Tibial nerve (tissue), 4 donors: ENCODE measurements around the gene MXRA8. TPM values are rescaled to one million over a fixed set of nuclear protein-coding genes. Genes with fewer than 3 reads are reported as not detected.

Experiments
- DNase-seq, 2 donors: peaks; one replicate each; pipeline ENCODE4 v3.0.0-alpha.2; 2019; ENCODE audit warnings: low spot score in 2 of 2
- H3K27ac ChIP-seq, 4 donors: fragments of 200-600 bp; sonication (generic) in 3 of 4; one replicate each; pipeline ENCODE4 v1.5.1; 2017 to 2019; ENCODE audit warnings: mild to moderate bottlenecking in 1 of 4
- H3K27me3 ChIP-seq, 2 donors: fragments of 200-600 bp; sonication (generic) in 1 of 2; one replicate each; pipeline versions ENCODE4 v1.5.1 to v1.6.0; 2017 to 2019
- H3K36me3 ChIP-seq, 3 donors: fragments of 200-600 bp; sonication (generic); one replicate each; pipeline ENCODE4 v1.5.1; 2018 to 2019
- H3K4me1 ChIP-seq, 4 donors: fragments of 200-600 bp; sonication (generic) in 3 of 4; one replicate each; pipeline ENCODE4 v1.5.1; 2017 to 2019
- H3K4me3 ChIP-seq, 4 donors: fragments of 200-600 bp; sonication (generic) in 3 of 4; one replicate each; pipeline ENCODE4 v1.5.1; 2017 to 2019; ENCODE audit warnings: mild to moderate bottlenecking in 1 of 4, moderate library complexity in 1 of 4
- H3K9me3 ChIP-seq, 4 donors: fragments of 200-600 bp; sonication (generic) in 3 of 4; one replicate each; pipeline ENCODE4 v1.5.1; 2017 to 2019
- CTCF ChIP-seq, 5 experiments: fragments of 200-600 bp in 3 of 5; fragments of 450-650 bp in 2 of 5; sonication (generic) in 3 of 5; IDR thresholded peaks; one replicate each; pipeline ENCODE4 v1.5.1; 2016 to 2019; ENCODE audit warnings: antibody characterized with exemption in 5 of 5, mild to moderate bottlenecking in 3 of 5, moderate library complexity in 2 of 5
- EP300 ChIP-seq, 2 donors: sonication (generic); formaldehyde crosslinking; IDR thresholded peaks; one replicate each; pipeline ENCODE4 v1.6.1; 2017; ENCODE audit warnings: antibody characterized with exemption in 2 of 2, mild to moderate bottlenecking in 1 of 2
- POLR2A ChIP-seq, 2 donors: fragments of 450-650 bp; IDR thresholded peaks; one replicate each; pipeline ENCODE4 v1.6.1; 2017; ENCODE audit warnings: antibody characterized with exemption in 2 of 2, mild to moderate bottlenecking in 2 of 2, moderate library complexity in 2 of 2
- WGBS, 2 donors: methylation state at CpG; one replicate each; pipeline ENCODE4 v1.1.5; 2018; 5-methylcytosine and 5-hydroxymethylcytosine counted together
- total RNA-seq, 4 donors: library from RNA; depleted of rRNA; stranded (reverse); fragments of >200 nt; gene quantifications; one replicate each; pipeline ENCODE4 v1.1.0, GENCODE V29; 2016

Gene MXRA8
- total RNA-seq, 4 donors from 2014 or later = 351 to 659 (median 448) TPM

- TF ChIP-seq POLR2A (IDR thresholded peaks at IDR 0.05) = no peak
- no peak for DNase-seq
- Histone ChIP-seq H3K27ac (no peak overlapping the region), H3K9me3 (no peaks in the 10 kb centered on the region), H3K36me3 (peaks cover 0 to 33% (median 7%) of the 10 kb centered on the region in 3 donors), H3K27me3 (no peaks in the 10 kb centered on the region), H3K4me1 (peaks cover 0 to 66% (median 39%) of the 10 kb centered on the region in 4 donors), H3K4me3 (no peak overlapping the region)
- WGBS, 2 donors = 90 to 93% methylated on average over 39 to 40 of the region's 40 CpGs
Measured at GRCh38 chr1:1327291-1327690, 31.1 kb downstream of the MXRA8 start.

GRCh38 chr1:1326075-1326605 is 32.2 kb downstream of the MXRA8 start:
- H3K27me3 ChIP-seq = no peaks in the 10 kb centered on the region
- no peak for TF ChIP-seq CTCF (IDR thresholded peaks at IDR 0.05)
- no peak for TF ChIP-seq EP300 (IDR thresholded peaks at IDR 0.05)
- no peak for TF ChIP-seq POLR2A (IDR thresholded peaks at IDR 0.05)
- no peak for DNase-seq
- H3K9me3 ChIP-seq = no peaks in the 10 kb centered on the region
- H3K36me3 ChIP-seq = peaks cover 0 to 33% (median 7%) of the 10 kb centered on the region in 3 donors
- peaks cover 0 to 66% (median 41%) of the 10 kb centered on the region in 4 donors for H3K4me1 ChIP-seq
- H3K27ac ChIP-seq = peak overlapping the region in 2 of 4 donors; percentile 87 to 92
- 57 to 76% methylated on average over 5 to 8 of the region's 8 CpGs for WGBS, 2 donors
- peak overlapping the region in 1 of 4 donors; percentile 97 for H3K4me3 ChIP-seq

GRCh38 chr1:1325288-1326074 is 32.9 kb downstream of the MXRA8 start:
- H3K27me3 ChIP-seq = no peaks in the 10 kb centered on the region
- peaks cover 0 to 66% (median 34%) of the 10 kb centered on the region in 4 donors for H3K4me1 ChIP-seq
- H3K4me3 ChIP-seq = peak overlapping the region; percentile 85 to 97 (median 90)
- H3K9me3 ChIP-seq = no peaks in the 10 kb centered on the region
- peaks cover 0 to 38% (median 7%) of the 10 kb centered on the region in 3 donors for H3K36me3 ChIP-seq
- DNase-seq = no peak
- WGBS, 2 donors = 47 to 48% methylated on average over 9 to 10 of the region's 16 CpGs
- no peak for TF ChIP-seq POLR2A (IDR thresholded peaks at IDR 0.05)
- TF ChIP-seq EP300 (IDR thresholded peaks at IDR 0.05) = no peak
- no peak for TF ChIP-seq CTCF (IDR thresholded peaks at IDR 0.05)
- H3K27ac ChIP-seq = peak overlapping the region; percentile 61 to 92 (median 88)

GRCh38 chr1:1324524-1325287 is 33.6 kb downstream of the MXRA8 start, which contains the start of the genes CPTP and INTS11:
CPTP (plus strand) TSS chr1:1324802; CDS start chr1:1326911, 2,109 bp downstream.
INTS11 (minus strand) TSS chr1:1324660; CDS start chr1:1324608, 52 bp downstream.
- Histone ChIP-seq H3K27ac (peak within 1 kb of the TSS; percentile 61 to 92 (median 88)), H3K4me1 (peaks cover 0 to 66% (median 30%) of the 10 kb centered on the region in 4 donors)
- WGBS, 2 donors = 0% methylated on average over 15 of the region's 84 CpGs; no CpG with 5 or more reads in 1 of the 2 donors

More at GRCh38 chr1:1324524-1325287, 33.6 kb downstream of the MXRA8 start, which contains the start of the genes CPTP and INTS11:
- Histone ChIP-seq H3K27me3 (no peaks in the 10 kb centered on the region), H3K4me3 (peak within 1 kb of the TSS; percentile 85 to 97 (median 90)), H3K36me3 (peaks cover 0 to 46% (median 7%) of the 10 kb centered on the region in 3 donors), H3K9me3 (no peaks in the 10 kb centered on the region)
- peak; percentile 83 to 87 for DNase-seq
- TF ChIP-seq POLR2A (IDR thresholded peaks at IDR 0.05) = peak; percentile 12 to 64
- peak in 1 of 5 experiments; percentile 38 for TF ChIP-seq CTCF (IDR thresholded peaks at IDR 0.05)
- TF ChIP-seq EP300 (IDR thresholded peaks at IDR 0.05) = peak; percentile 69 to 80
